ENCODE data around the gene CALML6.

DNA sequence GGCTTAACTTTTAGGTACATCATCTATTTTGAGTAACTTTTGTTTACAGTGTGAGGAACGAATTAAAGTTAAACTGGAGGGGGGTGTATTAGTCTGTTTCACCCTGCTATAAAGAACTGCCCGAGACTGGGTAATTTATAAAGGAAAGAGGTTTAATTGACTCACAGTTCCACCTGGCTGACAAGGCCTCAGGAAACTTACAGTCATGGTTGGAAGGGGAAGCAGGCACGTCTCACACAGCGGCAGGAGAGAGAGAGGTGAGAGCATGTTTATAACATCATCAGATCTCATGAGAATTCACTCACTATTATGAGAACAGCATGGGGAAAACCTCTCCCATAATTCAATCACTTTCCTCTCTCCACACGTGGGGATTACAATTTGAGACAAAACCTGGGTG lies 35.9 kb downstream of the CALML6 start:
- no peak for TF ChIP-seq POLR2A (IDR thresholded peaks at IDR 0.05)
- TF ChIP-seq, protein P1, sequence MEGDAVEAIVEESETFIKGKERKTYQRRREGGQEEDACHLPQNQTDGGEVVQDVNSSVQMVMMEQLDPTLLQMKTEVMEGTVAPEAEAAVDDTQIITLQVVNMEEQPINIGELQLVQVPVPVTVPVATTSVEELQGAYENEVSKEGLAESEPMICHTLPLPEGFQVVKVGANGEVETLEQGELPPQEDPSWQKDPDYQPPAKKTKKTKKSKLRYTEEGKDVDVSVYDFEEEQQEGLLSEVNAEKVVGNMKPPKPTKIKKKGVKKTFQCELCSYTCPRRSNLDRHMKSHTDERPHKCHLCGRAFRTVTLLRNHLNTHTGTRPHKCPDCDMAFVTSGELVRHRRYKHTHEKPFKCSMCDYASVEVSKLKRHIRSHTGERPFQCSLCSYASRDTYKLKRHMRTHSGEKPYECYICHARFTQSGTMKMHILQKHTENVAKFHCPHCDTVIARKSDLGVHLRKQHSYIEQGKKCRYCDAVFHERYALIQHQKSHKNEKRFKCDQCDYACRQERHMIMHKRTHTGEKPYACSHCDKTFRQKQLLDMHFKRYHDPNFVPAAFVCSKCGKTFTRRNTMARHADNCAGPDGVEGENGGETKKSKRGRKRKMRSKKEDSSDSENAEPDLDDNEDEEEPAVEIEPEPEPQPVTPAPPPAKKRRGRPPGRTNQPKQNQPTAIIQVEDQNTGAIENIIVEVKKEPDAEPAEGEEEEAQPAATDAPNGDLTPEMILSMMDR (IDR thresholded peaks at IDR 0.05 in 4 of 5, conservative IDR thresholded peaks at IDR 0.05 in 1 of 5), result no peak

Data from gastrocnemius medialis (tissue), 4 donors.